G401 (cell line): ENCODE measurements around the gene LMTK2. TPM values are rescaled to one million over a fixed set of nuclear protein-coding genes. Genes with fewer than 3 reads are reported as not detected.

Experiments
- DNase-seq: peaks from one replicate; pipeline ENCODE4 v3.0.0-alpha.2; 2015; ENCODE audit warnings: low spot score
- in situ Hi-C: cut with HindIII; loops from 2 replicates; pipeline ENCODE4 v1.10.0; 2016; ENCODE audit warnings: low sequenced_read_pairs, mixed read lengths
- total RNA-seq: library from RNA; depleted of rRNA; stranded (reverse); fragments of >200 nt; shearing (Covaris generic); gene quantifications from 2 replicates; pipeline ENCODE4 v1.2.3, GENCODE V29; 2014

LMTK2 gene
- total RNA-seq, 1 experiment from 2014 or later: 9.4 TPM

DNA sequence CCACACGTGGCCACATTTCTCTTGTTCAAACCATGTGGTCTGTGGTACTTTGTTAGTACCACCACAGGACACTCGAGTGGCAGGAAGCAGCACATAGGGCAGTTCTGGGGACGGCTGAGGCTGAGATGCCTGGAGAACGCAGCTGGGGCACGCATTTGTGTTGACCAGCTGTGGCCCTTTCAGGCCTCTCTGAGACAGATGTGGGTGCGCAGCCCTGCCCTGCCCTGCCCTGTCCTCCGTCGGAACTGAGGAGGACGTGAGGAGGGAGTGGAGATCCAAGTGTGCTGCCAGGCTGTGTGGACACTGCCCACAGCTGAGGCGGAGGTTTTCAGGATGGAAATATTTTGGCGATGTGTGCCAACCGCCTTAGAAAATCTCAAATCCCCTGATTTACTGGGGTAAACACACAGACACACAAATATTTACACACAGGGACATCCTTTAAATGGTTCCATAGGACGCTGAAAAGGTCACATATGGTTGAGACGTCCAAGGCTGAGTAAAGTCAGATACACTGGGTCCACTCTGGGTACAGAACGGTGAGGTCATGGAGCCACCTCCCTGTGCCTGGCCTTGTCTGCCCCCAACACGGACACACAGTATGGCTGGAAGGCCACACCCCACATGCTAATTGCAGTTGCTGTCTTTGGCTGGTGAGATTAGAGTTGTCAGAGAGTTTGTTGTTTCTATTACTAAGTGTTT is 119.4 kb downstream of the LMTK2 start:
- in situ Hi-C loops: no loop called here
- DNase-seq: no peak

DNA sequence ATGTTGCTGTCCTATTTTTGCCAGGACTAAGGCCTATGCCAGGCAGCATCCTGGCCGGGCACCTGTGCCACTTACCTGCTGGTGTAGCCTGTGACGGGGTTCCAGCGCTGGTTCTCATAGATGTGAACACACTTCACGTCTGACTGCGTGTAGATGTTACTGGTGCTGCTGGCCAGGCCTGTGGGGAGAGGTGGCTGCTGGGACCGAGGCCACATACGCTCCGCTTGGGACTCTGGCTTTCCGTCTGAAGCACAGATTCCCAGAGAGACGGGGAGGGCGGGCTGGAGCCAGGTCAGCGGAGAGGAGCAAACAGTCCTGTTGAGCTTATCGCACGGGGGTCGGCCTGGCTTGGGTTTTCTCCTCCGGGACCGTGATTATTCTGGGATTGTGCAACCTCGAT is 121.3 kb downstream of the LMTK2 start:
- in situ Hi-C loops: no loop called here

DNA sequence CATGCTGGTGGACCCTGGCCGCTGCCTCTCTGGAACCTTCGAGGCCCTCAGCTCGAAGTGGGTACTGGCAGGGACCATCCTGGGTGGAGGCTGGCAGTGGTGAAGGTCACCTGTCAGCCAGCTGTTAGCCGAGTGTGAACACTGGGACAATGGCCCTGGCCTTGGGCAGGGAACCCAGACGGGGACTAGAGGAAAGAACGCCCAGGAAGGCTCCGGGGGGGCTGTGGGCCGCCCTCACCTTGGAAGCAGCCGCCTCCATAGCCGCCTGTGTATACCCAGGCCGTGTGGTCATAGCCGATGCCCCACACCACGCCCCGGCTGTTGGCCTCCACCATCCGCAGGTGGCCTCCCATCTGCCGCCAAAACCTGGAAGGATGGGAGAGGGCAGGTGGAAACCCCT is 122.1 kb downstream of the LMTK2 start:
- in situ Hi-C loops: no loop called here
- no peak for DNase-seq

More for the DNA sequence above, 121.3 kb downstream of the LMTK2 start:
- peak; percentile 3 for DNase-seq

DNA sequence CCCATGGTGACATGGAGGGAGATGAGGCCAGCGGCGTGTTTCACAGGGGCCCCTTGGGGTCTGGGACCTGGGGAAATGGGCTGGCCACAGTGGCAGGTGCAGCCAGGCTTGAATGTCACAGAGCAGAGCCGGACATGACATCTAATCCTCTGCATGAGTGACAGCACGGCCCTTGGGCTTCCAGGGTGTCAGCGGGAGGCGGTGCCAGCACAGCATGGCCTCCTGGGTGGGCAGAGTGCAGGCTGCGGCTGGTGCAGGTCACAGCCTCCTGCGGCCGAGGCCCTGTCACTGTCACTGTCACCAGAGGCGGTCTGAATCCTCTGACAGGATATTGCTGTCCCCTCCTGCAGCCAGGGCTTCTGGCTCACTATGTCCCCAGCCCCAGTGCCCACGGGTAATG is 122.8 kb downstream of the LMTK2 start:
- DNase-seq: no peak
- in situ Hi-C loops: no loop called here

DNA sequence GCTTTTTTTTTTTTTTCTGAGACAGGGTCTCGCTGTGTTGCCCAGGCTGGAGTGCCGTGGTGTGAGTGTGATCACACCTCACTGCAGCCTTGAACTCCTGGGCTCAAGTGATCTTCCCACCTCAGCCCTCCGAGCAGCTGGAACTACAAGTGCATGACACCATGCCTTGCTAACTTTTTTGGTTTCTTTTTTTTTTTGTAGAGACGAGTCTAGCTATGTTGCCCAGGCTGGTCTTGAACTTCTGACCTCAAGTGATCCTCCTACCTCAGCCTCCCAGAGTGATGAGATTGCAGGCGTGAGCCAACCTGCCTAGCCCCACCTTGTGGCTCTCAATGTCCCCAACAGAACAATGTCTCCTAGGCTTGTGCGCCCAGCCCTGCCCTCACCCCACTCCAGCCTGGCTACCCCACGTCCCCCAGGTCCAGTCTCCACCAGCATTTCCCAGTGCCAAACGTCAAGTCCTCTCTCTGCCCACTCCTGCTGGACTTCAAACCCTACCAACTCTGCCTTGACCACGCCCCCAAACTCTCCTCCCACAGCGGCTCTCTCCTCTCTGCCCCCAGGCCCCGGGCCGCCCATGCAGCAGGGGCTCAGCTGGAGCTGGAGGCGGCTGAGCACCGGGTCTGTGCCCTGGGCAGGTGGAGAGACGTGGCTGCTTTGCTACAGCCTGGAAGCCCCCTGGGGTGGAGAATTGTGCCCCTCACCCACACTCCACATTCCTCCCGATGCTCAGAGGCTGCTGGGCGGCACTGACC is 123.5 kb downstream of the LMTK2 start:
- no peak for DNase-seq
- in situ Hi-C loops: no loop called here

DNA sequence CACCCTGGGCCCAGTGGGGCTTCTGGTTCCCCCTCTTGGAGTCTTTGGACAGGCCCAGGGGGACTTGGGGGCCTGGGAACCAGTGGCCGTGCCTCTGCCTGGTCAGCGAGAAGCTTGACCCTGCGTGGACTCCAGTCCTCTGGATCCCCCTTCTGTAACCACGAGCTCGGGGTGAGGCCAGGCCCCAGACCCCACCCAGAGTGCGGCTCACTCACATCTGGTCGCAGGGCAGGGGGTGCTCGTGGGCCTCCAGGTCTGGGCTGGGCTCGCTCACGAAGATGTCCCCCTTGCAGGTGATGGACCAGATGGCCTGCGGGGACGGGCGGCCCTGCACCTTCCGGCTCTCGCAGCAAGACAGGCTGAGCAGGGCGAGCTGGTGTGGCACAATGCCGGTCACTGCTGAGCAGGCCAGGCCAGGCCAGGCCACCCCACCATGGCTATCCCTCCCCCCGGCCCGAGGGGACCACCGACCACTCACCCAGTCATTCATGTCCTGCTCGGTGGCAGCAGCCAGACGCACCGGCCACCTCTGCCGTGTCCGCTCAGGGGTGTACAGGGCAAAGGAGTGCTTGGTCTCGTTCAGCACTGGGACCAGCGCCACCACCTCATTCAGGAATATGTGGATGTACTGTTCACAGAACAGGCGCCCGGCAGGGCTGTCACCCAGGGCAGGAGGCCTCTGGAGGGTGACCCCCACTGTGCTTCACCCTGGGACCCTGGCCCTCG is 124.2 kb downstream of the LMTK2 start:
- in situ Hi-C loops: no loop called here
- no peak for DNase-seq

DNA sequence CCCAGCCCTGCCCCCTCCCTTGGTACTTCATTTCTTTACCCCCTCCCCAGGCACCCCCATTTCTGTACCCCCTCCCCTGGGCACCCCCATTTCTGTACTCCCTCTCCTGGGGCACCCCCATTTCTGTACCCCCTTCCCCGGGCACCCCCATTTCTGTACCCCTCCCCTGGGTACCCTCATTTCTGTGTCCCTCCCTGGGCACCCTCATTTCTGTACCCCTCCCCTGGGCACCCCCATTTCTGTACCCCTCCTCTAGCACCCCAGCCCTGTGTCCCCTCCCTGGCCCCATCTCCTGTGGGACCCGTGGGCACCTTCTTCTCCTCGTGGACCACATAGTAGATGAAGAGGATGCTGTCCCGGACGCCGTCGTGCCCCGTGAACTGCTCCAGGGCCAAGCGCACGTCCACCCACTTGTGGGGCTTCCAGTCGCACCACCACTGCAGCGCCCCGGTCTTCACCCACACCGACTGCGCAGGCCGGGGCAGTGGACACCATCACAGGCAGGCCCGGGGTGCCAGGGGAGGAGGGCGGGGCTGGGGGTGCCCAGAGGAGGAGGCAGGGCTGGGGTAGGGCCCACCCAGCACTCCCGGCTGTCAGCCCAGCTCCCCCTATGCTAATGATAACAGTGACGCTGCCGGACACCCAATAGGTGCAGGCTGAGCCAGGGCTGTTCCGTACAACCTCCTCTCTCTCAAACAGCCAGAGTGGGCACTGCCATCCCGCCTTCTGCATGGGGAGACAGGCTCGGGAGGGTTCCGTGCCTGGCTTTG is 125.0 kb downstream of the LMTK2 start:
- in situ Hi-C loops: no loop called here
- no peak for DNase-seq

DNA sequence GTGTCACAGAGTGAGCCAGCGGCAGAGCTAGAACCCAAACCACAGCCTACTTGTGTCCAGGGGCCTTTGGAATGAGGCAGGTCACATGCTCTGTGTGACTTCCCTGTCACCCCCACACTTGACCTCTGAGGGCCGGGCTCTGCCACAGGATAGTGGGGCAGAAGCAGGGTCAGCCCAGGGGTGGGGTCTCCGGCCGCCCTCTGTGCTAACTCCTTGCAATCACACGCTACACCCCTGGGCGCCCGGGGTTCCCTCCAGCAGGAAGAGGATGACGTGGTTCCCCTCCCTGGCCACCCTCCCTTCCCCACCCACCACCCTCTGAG is 125.6 kb downstream of the LMTK2 start:
- DNase-seq: no peak
- in situ Hi-C loops: no loop called here

DNA sequence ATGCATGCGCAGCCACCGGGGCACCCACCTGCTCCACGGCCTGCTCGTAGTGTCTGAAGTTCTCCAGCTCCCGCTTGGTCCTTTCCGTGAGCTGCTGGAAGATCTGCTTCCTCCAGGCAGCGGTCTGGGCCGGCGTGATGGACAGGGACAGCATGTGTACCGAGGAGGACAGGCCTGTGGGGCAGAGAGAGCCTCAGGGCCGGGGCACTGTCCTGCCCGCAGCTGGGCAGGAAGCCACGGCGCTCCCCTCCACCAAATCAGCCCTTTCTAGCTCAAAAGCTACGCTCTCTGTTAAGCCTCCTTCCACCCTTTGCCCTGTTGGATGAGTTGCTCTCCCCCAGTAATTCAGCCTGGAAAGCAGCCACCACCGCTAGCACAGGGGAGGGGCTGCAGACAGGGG is 126.1 kb downstream of the LMTK2 start:
- in situ Hi-C loops: no loop called here

DNA sequence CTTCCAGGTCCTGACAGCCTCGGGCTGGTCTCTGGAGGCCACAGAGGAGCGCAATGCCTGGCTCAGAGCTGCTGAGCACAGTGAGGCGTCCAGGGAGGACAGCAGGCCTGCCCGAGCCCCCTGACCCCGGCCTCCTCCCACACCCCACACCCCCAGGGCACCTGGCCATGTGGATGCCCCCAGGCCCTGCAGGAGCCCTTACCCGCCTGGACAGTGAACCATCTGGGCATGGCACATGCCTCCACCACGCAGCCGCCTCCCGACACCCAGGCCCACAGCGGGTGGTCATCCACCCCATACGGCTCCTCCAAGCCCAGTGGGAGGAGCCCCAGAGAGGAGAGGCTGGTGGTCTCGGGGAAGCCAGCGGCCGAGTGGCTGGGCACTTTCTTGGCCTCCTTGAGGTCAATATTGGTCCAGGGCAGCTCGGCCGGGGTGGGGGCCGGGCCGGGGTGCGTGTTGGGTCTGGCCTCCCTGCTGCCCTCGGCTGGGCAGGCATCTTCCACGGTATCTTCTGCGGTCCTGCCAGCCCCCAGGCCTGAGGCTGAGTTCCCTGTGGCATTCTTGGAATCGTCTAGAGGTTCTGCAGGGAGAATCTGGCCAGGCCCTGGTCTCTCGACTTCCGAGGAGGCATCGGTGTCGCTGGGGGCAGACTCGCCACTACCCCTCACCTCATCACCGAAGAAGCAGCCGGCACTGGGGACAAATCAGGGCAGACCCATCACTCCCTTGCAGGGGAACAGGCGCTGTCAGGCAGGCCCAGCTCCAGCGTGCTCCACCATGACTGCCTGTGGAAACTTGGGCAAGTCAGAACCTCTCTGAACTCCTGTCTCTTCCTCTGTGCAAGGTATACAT is 126.8 kb downstream of the LMTK2 start:
- DNase-seq: no peak
- in situ Hi-C loops: no loop called here

More for the DNA sequence above, 126.1 kb downstream of the LMTK2 start:
- DNase-seq: no peak

DNA sequence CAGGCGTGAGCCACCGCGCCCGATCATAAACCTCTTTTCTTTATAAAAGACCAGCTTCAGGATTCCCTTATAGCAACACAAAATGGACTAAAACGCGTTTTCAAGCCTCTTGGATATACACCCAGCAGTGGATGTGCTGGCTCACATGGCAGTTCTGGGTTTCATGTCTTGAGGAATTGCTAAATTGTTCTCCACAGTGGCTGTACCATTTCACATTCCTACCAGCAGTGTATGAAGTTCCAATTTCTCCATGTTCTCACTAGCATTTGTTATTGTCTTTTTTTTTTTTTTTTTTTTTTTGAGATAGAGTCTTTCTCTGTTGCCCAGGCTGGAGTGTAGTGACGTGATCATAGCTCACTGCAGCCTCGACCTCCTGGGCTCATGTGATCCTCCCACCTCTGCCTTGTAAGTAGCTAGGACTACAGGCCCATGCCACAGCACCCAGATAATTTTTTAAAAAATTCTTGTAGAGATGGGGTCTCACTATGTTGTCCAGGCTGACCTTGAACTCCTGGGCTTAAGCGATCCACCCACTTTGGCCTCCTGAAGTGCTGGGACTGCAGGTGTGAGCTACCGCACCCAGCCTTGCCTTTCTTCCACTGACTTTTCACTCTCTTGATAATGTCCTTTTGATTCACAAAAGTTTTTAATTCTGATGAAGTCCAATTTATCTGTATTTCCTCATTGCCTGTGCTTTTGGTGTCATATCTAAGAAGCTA is 127.9 kb downstream of the LMTK2 start:
- in situ Hi-C loops: no loop called here
- no peak for DNase-seq

DNA sequence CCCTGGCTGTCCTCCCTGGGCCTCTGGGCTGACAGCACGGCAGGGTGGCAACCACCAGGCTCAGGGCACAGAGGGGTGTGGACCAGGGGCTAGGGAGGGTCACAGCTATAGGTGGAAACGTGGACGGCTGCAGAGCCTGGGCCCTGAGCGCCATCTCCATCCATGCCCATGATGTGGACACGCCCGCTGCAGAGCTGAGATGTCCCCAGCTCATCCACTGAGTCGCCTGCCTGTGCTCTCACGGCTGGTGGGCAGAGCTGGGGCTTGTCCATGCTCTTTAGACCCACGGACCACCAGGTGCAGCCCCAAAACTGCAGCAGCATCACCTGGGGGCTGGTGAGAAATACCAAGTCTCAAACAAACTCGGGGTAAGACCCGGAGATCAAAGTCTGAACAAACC is 129.2 kb downstream of the LMTK2 start:
- DNase-seq: no peak

DNA sequence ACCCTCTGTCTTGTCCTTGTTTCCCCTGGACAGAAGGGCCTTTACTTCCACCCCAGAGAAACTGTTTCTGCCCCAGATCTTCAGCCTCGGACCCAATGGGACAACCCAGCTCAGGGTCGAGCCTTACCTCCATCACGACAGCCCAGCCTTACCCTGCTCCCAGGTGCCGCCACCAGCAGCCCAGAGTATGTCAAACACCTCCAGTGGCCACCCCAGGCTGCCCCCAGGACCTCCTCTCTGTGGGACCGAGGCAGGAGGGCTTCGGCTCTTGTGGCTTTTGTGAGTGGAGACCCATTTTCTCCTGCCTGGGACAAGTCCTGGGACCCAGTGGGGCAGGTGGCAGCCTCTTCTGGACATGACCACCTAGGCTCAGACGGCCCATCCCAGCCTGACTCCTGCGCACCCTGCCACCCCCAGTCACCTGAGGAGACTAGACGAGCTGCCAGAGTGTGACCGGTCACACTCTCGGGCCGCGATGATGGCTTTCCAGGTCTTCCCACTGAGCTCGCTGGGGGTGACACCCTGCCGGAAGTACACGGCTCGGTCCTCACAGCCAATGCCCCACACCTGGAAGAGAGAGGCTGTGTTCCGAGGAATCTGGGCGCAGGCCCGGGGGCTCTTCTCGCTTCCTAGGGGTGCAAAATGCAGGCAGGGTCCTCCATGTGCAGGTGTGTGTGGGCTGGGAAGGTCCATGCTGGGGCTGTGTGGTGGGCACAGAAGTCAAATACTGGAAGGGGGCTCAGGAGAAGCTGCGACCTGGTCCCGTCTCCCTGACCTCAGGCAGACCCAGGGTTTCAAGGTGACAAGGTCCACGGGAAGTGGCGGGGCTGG is 129.9 kb downstream of the LMTK2 start:
- DNase-seq: no peak
- in situ Hi-C loops: no loop called here

More for the DNA sequence above, 129.2 kb downstream of the LMTK2 start:
- in situ Hi-C loops: no loop called here

DNA sequence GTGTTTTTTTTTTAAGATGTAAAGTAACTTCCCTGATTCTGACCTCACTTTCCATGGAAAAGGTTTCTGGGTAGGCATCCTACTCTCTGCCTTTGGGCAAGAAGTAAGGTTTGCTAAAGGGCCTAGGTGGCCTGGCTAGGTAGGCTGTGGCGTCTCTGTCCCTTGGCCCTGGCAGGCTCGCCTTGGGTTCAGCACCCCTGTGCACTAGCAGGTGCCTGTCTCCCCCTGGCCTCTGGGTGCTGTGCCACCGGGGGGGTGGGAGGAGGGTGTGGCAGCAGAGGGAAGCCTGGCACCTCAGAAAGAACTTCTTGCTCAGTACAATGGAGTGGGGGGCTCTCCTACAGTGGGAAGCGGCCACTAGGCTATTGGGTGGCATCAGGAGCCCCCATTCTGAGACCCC is 131.4 kb downstream of the LMTK2 start:
- DNase-seq: no peak
- in situ Hi-C loops: no loop called here

DNA sequence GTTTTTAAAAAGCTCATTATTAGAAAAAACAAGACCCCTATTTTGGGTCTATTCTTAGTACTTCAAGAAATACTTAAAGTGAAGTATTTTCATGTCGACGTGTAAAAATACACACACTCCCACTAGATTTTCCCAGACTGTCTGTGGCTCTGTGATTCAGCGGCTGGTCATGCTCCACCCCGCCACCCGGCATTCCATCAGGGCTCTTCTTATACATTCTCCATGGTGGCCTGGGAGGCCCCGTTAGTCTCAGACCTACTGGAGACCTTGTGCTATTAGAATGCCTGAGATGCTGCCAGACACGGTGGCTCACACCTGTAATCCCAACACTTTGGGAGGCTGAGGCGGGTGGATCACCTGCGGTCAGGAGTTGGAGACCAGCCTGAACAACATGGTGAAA is 132.3 kb downstream of the LMTK2 start:
- in situ Hi-C loops: no loop called here
- DNase-seq: no peak

DNA sequence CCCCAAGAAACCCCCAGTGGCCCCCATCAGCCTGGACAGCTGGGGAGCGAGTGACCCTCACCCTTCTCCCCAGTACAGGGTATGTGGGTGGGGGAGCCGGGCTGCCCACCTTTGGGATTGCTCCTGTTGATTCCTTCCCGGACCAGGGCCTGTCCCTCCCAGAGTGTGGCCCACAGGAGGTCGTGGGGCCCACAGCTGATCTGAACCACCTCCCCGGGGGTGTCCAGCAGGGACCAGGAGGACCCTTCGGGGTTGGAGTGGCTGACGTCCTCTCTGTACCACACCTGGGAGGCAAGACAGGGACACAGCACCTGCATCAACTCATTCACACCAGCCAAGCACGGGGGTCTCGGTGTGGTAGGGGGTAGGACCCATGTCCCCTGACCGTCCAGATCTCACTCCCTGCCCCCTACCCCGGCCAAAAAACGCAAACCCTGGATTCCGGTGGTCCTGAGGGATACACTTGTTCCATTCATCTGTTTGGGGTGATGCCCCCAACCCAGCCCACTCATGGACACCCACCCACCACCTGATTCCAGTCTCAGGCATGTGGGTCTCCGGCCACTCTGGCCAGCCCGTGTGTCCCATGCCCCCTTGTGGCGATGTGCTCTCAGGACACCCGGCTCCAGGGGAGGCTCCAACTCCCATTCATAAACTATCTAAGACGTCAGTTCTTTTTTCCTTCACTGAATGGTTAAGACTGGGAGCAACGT is 134.5 kb downstream of the LMTK2 start:
- peak; percentile 19 for DNase-seq
- in situ Hi-C loops: no loop called here
